Measurements from ENCODE around the gene METTL15. TPM values are rescaled to one million over a fixed set of nuclear protein-coding genes. Genes with fewer than 3 reads are reported as not detected.
"Not testable (repeated sequence)": the region's sequence is repeated elsewhere in the genome, so short reads cannot be mapped to it uniquely, and the experiment has no call there.

METTL15 gene
- total and polyA plus RNA-seq, 7 donors: 5.4 to 15.0 (median 8.1) TPM

GRCh38 chr11:28347371-28347770 lies 239.2 kb downstream of the METTL15 start:
- no peaks in the 10 kb centered on the region for H3K36me3 ChIP-seq
- no peak for DNase-seq
- intact Hi-C loops (cut with DNase I): no loop called here
- H3K4me1 ChIP-seq: peaks cover 0 to 12% (median 5%) of the 10 kb centered on the region in 4 donors
- no peak overlapping the region for H3K27ac ChIP-seq
- H3K27me3 ChIP-seq: no peaks in the 10 kb centered on the region
- TF ChIP-seq EP300 (IDR thresholded peaks at IDR 0.05): no peak
- no peak for TF ChIP-seq POLR2A (IDR thresholded peaks at IDR 0.05)
- no peak for TF ChIP-seq POLR2AphosphoS5 (IDR thresholded peaks at IDR 0.05)
- TF ChIP-seq CTCF (IDR thresholded peaks at IDR 0.05): no peak
- 88 to 92% methylated on average over 5 of the region's 5 CpGs for WGBS, 2 donors
- no peak overlapping the region for H3K4me3 ChIP-seq
- H3K9me3 ChIP-seq: no peaks in the 10 kb centered on the region

GRCh38 chr11:28350216-28350615 lies 242.0 kb downstream of the METTL15 start:
- no peaks in the 10 kb centered on the region for H3K27me3 ChIP-seq
- no peaks in the 10 kb centered on the region for H3K36me3 ChIP-seq
- no peak for DNase-seq
- intact Hi-C loops (cut with DNase I): no loop called here
- H3K9me3 ChIP-seq: no peaks in the 10 kb centered on the region
- no peaks in the 10 kb centered on the region for H3K4me1 ChIP-seq
- no peak for TF ChIP-seq EP300 (IDR thresholded peaks at IDR 0.05)
- no peak for TF ChIP-seq CTCF (IDR thresholded peaks at IDR 0.05)
- no peak for TF ChIP-seq POLR2A (IDR thresholded peaks at IDR 0.05)
- no peak for TF ChIP-seq POLR2AphosphoS5 (IDR thresholded peaks at IDR 0.05)
- H3K4me3 ChIP-seq: no peak overlapping the region
- H3K27ac ChIP-seq: no peak overlapping the region

GRCh38 chr11:28353991-28354390 lies 245.8 kb downstream of the METTL15 start:
- 96% methylated on average over 2 of the region's 2 CpGs for WGBS, 2 donors
- Histone ChIP-seq H3K27me3 (no peaks in the 10 kb centered on the region), H3K4me1 (no peaks in the 10 kb centered on the region), H3K9me3 (no peaks in the 10 kb centered on the region), H3K36me3 (no peaks in the 10 kb centered on the region), H3K27ac (no peak overlapping the region), H3K4me3 (no peak overlapping the region)
- DNase-seq: no peak
- intact Hi-C loops (cut with DNase I): no loop called here
- TF ChIP-seq POLR2A (IDR thresholded peaks at IDR 0.05) (no peak), EP300 (IDR thresholded peaks at IDR 0.05) (no peak), POLR2AphosphoS5 (IDR thresholded peaks at IDR 0.05) (no peak), CTCF (IDR thresholded peaks at IDR 0.05) (no peak)

GRCh38 chr11:28366549-28367346 lies 258.6 kb downstream of the METTL15 start:
- no peak for DNase-seq
- TF ChIP-seq POLR2AphosphoS5 (IDR thresholded peaks at IDR 0.05) (no peak), EP300 (IDR thresholded peaks at IDR 0.05) (no peak), CTCF (IDR thresholded peaks at IDR 0.05) (no peak), POLR2A (IDR thresholded peaks at IDR 0.05) (no peak)
- H3K4me3 ChIP-seq: no peak overlapping the region
- H3K36me3 ChIP-seq: peaks cover 0 to 13% (median 2%) of the 10 kb centered on the region in 4 donors
- peaks cover 0 to 7% (median under 1%) of the 10 kb centered on the region in 4 donors for H3K9me3 ChIP-seq
- H3K27ac ChIP-seq: no peak overlapping the region
- H3K27me3 ChIP-seq: no peaks in the 10 kb centered on the region
- intact Hi-C loops (cut with DNase I): no loop called here
- H3K4me1 ChIP-seq: no peaks in the 10 kb centered on the region
- WGBS, 2 donors: 80 to 85% methylated on average over 2 of the region's 2 CpGs

GRCh38 chr11:28378095-28378494 lies 269.9 kb downstream of the METTL15 start:
- WGBS, 2 donors: 78 to 83% methylated on average over 14 of the region's 14 CpGs

More at GRCh38 chr11:28378095-28378494, 269.9 kb downstream of the METTL15 start:
- H3K4me1 ChIP-seq; H3K36me3 ChIP-seq; H3K27me3 ChIP-seq; DNase-seq; H3K27ac ChIP-seq; H3K4me3 ChIP-seq; intact Hi-C loops (cut with DNase I); H3K9me3 ChIP-seq: not testable (repeated sequence)

Small RNAs within 50 kb of the gene (small RNA-seq; reads per million reads assigned to genes)
- gene AC023206.1: 0 reads per million in 3 donors

Other genes starting within 250 kb of the METTL15 start
- gene KIF18A, start 232 bp upstream of the METTL15 start, total RNA-seq: under 1 TPM; under 0.01 to 0.49 (median 0.34) TPM
- 1 to 10 TPM in 2 of 3 donors, under 1 TPM in 1; 0.60 to 2.7 (median 1.4) TPM for gene KIF18A, start 232 bp upstream of the METTL15 start, polyA plus RNA-seq